ENCODE results near the gene TCF4.

The TCF4 gene

GRCh38 chr18:55275039-55275901, 312.7 kb downstream of the TCF4 start:
- no peak for DNase-seq

GRCh38 chr18:55272510-55273243, 315.3 kb downstream of the TCF4 start:
- no peak for DNase-seq

- DNase-seq: no peak
Measured at GRCh38 chr18:55269622-55270021, 318.4 kb downstream of the TCF4 start.

GRCh38 chr18:55268628-55269275, 319.2 kb downstream of the TCF4 start:
- DNase-seq: no peak

DNA sequence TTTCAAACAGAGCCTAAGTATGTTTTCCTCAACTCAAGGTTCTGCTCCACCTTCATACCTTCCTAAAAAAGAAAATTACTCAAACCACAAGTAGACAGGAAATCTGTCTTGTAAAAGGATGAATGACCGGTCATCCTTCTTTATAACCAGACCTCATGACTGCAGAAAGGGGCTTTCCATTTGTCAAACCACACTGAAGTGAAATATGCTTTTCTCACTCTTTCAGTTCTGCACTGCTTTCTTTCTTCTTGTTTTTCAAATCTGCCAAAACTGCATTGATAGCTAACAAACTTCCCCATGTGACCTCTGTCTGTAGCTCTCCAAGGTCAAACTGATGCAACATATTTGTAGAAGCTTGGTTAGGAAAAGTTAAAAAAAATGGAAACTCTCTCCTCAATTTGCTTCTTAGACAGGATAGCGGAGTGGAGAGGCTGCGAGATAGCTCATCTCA, 319.8 kb downstream of the TCF4 start:
- no peak for DNase-seq

GRCh38 chr18:55266981-55267380, 321.0 kb downstream of the TCF4 start:
- DNase-seq: no peak

DNA sequence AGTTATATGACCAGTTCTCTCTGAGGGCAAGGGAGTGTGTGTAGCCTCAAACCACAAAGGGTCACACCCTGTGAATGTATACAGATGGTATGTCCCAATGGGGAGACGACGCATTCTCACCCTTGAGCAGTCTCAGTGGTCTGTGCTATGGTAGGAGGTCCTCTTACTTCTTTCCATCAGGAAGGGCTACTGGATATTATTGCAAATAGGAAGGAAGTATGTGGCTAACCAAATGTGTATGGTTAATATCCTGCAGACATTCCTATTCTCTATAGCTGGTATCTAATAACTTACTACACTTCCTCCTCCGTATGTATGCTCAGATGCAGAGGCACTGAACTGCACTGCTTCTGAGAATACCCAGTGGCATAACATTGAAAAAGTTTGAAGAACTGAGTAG, 322.0 kb downstream of the TCF4 start:
- no peak for DNase-seq

GRCh38 chr18:55265130-55265675, 322.8 kb downstream of the TCF4 start:
- no peak for DNase-seq

DNA sequence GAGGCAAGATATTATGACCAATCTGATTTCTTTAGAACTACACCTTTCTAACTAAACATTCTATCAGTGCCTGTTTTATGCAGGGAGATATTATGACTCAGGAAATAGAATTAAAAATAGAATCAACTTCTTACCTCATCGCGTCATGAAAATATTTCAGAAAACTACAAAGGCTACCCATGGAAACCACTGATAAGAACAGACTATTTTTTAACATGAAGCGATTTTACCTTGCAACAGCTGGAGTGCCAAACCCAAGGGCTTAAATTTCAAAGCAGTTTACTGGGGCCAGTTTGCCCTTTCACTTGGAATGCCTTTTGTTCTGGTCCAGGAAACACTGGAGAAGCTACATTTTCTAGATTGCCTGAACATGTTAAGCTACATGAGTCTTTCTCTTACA, 323.9 kb downstream of the TCF4 start:
- DNase-seq: no peak

- DNase-seq: no peak
Measured at GRCh38 chr18:55262021-55262560, 325.9 kb downstream of the TCF4 start.

DNA sequence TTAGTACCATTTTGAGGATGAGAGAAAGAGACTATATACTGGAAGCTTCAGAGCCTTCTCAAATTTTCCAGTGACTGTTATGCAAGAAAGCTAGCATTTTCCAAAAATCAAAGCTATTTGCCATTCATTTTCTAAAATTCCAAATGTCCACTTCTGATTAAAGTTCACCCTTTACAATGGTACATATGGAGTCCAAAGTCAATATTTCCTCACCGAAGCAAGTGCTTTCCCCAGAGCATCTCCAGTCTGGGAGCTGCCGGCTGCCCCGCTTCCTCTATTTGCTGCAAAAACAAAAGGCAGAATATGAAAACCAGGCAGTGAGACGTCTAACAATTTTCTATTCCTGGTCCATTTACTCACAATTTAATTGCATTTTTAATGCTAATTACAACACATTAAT, 326.7 kb downstream of the TCF4 start:
- no peak for DNase-seq

GRCh38 chr18:55258088-55258487, 329.9 kb downstream of the TCF4 start:
- DNase-seq: no peak

GRCh38 chr18:55256929-55257289, 331.1 kb downstream of the TCF4 start:
- DNase-seq: no peak

DNA sequence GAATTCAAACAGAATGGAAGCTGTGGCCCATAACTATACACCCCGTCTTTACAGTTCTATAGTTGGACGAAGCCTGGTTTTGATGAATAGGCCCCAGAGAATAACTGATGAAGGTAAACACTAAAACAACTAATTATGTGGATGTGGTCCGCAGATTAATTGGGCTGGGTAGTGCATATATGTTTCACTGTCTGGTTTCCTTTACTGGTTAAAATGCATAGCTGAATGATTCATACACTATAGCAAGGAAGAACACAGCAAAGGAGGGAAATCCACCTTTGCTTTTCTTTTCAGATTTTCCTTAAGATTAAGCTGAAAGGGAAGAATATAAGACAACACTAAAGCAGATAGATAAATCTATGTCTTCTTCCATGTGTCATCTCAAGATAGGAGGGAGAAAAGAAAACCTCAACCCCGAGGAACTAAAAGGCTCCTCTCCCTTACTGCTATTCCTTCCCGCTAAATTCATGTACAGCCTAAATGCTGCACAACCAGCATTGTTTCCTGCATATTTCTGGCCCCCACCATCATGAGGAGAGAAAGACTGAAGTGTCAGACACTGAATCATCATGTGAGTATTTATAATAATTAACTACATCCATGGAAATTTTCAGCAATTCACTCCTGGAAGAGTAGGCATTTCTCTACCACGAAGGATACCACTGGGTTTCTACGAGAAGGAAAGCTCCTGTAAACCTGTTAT, 331.6 kb downstream of the TCF4 start:
- no peak for DNase-seq

DNA sequence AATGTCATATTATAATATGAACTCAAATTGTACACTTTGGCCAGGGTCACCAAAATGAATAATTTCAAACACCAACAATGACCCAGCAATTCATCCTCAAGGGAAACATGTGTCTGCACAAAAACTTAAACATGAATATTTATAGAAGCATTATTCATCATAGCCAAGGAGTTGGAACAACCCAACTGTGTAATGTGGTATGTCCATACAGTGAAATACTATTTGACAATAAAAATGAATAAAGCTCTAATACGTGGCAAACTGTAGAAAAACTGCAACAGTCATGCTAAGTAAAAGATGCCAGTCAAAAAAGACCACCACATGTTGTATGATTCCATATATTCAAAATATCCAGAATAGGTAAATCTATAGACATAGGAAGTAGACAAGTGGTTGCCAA, 334.2 kb downstream of the TCF4 start:
- no peak for DNase-seq

DNA sequence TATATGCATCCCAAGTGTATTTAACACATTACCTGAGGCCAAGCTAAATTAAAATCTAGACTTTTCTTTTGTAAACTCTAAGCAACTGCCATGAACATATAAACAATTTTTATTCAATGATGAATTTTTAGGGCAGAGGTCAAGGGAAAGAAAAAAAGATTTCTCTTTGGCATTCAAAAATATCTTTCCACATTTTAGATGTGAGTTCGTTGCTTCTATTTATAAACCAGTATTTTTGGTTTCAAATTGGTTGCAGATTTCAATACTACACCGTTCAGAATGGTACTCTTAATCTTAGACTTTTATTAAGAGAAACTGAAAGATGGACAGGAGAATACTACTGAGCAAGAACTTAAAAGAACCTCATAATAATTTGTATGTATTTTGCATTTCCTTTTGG, 335.1 kb downstream of the TCF4 start:
- DNase-seq: no peak

DNA sequence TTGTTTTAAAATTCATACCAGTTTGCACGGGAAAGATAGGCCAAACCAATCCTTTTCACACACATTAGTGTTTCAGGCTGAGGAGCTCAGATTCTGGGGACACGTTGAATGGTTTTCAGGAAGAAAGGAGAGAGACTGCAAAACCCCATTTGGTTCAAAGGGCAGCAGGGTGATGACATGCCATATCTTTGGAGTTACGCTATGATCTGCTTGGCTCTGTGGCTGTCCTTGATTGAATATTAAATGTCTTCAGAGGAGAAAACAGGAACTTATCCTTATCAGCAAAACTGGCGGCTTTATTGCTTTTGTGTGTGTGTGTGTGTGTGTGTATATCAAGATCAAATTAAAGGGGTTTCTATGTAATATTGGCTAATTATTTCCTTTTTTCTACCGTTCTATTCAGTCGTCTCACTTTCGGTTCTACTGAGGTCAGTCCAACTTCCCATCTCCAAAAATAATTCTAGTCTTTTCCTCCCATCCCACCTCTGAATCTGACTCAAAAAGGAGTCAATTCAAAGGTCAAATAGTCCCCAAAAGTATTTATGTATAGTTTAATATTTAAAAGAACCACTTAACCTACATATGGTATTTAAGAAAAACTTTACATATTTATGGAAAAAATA, 335.8 kb downstream of the TCF4 start:
- no peak for DNase-seq

- DNase-seq: no peak
Measured at GRCh38 chr18:55251254-55251971, 336.6 kb downstream of the TCF4 start.

DNA sequence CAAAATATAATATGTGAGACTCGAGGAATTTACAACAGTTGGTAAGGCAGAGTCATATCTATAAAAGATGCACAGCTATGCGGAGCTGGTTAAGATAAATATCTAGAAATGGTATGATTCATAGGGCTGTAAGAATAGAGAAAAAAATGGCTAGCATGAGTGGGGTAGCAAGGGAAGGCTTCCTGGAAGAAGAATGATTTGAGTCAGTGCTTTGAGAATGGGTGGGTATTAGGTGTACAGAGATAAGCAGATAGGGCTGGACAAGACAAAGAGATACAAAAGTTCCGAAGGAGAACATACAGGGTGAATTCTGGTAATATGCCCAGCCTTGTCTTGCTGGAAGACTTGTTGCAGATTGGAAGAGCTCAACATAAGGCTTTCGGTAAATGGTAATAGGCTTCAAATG, 337.2 kb downstream of the TCF4 start:
- no peak for DNase-seq

GRCh38 chr18:55249550-55249949, 338.4 kb downstream of the TCF4 start:
- no peak for DNase-seq

DNA sequence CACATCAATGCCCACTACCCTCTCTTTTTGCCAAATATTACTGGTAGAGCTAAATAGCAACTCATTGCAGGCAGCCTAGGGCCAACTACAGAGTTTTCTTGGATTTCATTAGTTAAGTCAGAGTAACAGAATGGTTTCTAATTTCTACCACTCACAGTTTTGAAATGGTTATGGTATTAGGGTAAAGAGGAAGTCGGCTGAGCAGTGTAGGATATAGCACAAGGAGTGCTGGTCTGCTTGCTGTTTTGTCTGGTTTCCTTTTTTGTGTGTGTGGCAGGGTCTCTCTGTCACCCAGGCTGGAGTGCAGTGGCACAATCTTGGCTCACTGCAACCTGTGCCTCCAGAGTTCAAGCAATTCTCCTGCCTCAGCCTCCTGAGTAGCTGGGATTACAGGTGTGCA, 339.5 kb downstream of the TCF4 start:
- no peak for DNase-seq
